ENCODE results near the gene CCDC6.

GRCh38 chr10:59819683-59820082 lies 86.7 kb downstream of the CCDC6 start:
- TF ChIP-seq POLR2A (IDR thresholded peaks at IDR 0.05): no peak
- no peak for TF ChIP-seq CTCF (IDR thresholded peaks at IDR 0.05 in 4 of 5, conservative IDR thresholded peaks at IDR 0.05 in 1 of 5)

All from gastrocnemius medialis (tissue), 4 donors.